DLD1 (cell line): ENCODE measurements around the gene HRH1.
"Not testable (repeated sequence)": the region's sequence is repeated elsewhere in the genome, so short reads cannot be mapped to it uniquely, and the experiment has no call there.

Experiments used
- in situ Hi-C: cut with HindIII; loops from 2 replicates; pipeline ENCODE4 v1.10.0; 2017; ENCODE audit warnings: low sequenced_read_pairs

HRH1 gene

GRCh38 chr3:11201251-11202019, 47.1 kb downstream of the HRH1 start:
- in situ Hi-C loops: no loop called here

- in situ Hi-C loops: no loop called here
These were observed 49.7 kb downstream of the HRH1 start for GRCh38 chr3:11203961-11204360.

DNA sequence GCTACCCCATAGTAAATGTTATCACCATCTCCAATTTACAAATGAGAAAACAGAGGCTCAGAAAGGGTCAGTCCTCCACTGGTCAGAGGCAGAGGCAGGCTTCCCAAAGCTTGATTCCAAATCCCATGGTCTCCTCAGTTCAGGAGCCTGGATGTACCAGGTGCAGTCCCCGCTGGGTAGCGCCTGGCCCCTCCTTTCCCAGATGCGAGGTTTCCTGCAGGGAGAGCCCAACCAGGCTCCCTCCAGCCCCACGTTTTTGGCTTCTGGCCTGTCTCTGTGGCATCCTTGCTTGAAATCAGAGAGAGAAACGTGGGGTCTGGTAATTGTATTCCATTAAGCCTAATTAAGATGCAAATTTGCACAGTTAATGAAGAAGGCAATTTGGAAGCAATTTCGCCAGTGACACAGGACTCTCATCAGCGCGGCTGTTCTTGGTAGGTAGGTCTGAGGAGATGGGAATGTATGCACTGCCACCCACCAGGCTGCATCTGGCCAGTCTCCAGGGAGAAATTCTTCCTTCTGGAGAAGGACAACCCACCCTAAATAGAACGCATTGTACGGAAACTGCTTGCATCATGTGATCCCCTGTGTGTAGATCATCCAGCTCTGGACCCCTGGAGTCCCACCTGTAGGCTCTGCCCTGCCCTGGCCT, 50.5 kb downstream of the HRH1 start:
- in situ Hi-C loops: no loop called here

DNA sequence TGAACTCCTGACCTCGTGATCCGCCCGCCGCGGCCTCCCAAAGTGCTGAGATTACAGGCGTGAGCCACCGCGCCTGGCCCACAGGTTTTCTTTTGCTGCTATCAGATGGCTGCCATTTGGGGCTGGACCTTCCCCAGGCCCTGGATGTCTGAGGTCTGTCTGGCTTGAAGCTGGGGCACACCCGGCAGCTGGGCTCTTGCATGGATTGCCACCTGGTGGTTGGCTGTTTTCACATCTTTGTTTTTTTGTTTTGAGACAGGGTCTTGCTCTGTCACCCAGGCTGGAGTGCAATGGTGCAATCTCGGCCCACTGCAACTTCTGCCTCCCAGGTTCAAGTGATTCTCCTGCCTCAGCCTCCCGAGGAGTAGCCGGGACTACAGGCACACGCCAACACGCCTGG, 51.6 kb downstream of the HRH1 start:
- in situ Hi-C loops: not testable (repeated sequence)

- in situ Hi-C loops: no loop called here
These were observed 52.0 kb downstream of the HRH1 start for GRCh38 chr3:11206316-11206715.

DNA sequence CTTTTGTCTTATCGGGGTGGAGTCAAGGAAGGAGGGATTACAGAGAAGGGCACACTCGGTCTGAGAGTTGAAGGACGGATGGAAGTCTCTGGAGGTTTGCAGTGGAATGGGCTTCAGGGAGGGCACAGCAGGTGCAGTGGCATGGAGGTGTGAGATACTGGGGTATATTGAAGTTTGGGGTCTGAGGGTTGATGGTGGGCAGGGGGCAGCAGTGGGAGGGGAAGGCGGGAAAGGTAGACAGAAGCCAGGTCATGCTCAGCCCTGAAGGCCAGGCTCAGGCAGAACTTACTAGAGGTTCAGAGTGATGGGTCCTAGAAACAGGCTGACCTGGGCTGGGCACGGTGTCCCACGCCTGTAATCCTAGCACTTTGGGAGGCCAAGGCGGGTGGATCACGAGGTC, 52.7 kb downstream of the HRH1 start:
- in situ Hi-C loops: no loop called here

DNA sequence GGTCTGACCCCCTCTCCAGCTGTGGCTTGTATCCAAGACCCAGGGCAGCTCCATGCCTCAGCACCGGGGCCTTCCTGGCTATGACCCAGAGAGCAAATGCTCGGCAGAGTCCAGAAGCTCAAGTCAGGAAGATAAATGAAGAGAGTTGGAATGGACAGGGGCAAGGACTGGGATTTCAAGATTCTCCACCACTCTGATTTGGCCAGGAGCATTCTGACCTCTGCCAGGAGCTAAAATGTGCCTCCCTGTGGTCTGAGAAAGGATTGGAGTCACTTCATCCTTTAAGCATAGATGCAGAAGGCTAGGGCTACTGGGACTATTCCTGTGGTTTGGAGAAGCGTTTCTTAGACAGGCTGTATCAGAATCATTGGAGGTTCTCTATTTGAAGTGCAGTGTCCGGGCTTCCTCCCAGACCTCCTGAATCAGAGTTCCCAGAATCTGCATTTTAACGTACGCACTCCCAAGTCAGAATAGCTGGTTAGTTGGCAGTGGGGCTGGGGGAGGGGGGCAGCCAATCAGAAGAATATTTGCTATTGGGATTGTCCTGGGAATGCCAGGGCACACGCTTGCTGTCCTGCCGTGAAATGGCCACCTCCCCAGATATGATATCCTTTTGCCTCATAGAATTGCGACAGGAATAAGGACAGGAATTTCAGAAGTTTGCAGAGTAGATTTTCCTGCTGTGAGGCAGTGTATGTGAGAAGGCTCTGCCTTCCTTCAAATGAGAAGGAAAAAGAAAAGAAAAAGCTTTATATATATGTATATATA, 57.4 kb downstream of the HRH1 start:
- in situ Hi-C loops: no loop called here

- in situ Hi-C loops: no loop called here
These were observed 58.0 kb downstream of the HRH1 start for GRCh38 chr3:11212299-11212608.

DNA sequence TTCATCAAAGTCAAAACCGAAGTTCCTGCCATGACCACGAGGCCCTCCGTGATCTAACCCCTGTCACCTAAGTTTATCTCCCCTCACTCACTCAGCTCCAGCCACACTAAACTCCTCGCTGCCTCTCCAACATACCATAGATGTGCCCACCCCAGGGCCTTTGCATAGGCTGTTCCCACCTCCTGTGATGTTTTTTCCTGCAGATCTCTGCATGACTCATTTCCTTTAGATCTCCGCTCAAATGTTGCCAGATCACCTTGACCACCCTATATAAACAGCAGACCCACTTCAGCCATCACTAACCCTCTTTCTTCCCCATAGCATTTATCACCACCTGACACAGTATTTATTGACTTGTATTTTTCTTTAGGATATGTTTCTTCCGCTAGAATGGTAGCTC, 58.5 kb downstream of the HRH1 start:
- in situ Hi-C loops: no loop called here

DNA sequence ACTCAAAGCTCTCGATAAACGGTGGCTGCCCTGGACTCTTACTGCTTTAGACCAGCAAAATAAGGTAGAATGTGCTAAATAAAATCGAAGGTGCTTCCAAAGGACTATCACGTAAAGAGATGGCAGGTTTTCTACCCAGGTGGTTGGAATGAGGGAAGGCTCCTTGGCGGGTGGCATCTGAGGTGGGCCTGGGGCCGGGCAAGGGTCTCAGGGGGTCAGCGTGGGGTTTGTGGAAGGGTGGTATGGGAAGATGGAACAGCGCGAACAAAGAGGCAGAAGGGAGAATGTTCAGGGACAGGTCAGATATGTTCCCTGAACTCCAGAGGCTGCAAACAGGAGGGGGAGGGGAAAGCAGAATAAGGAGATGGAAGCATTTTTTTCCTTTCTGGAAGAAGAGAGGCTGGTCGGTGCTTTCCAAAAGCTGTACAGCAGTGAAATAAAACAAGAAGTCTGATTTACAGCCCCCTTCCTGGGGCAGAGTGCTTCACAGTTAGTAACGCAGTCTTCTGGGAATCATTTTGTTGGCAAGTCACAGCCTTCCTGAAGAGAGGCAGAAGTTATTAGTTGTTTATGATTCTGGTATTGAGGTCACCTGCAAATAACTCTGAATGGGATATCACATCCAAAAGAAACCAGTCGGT, 59.6 kb downstream of the HRH1 start:
- in situ Hi-C loops: no loop called here

DNA sequence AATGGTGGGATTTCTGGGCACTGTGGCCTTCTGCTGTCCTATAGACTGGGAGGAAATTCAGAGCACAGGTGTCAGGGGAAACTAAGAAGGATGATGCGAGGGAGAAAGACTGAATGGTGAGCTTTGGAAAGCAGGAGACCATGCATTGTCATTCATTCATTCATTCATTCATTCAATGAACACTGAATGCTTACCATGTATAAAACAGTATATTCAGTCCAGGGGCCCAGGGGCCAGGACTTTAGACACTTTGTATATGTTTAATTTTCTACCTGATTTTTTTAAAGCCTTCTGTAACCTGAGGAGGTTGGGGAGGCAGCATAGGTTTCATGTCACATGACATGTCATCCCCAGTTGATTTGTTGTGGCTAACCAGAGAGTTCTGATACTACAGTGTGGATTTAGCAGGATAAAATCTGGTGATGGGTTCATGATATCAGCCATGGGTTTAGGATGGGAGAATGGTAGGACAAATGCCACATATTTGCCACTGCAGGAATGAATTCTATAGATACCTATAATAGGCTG, 60.2 kb downstream of the HRH1 start:
- in situ Hi-C loops: no loop called here

- in situ Hi-C loops: not testable (repeated sequence)
These were observed 63.1 kb downstream of the HRH1 start for GRCh38 chr3:11217370-11217769.

GRCh38 chr3:11220230-11220629, 65.9 kb downstream of the HRH1 start:
- in situ Hi-C loops: no loop called here

DNA sequence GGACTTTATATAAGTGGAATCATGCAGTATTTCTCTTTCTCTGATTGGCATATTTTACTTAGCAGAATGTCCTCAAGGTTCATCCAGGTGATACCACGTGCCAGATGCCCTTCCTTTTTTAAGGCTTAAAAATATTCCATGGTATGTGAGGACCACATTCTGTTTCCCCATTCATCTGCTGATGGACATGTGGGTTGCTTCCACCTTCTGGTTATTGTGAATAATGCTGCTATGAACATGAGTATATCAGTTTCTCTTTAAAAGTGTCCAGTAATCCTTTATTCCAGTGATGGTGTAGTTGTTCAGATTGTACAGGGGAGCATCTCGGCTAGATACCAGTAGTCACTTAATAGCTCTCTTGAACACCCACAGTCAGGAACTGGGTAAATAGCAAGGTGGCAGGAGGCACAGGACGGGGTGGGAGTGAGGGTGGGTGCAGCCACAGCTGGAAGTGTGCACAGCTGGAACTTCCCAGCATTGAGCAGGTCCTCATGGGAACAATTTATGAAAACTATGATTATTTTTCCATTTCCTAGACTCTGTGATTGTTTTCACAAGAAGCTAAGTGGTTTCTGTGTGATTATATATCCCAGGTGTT, 67.6 kb downstream of the HRH1 start:
- in situ Hi-C loops: no loop called here

- in situ Hi-C loops: no loop called here
These were observed 69.7 kb downstream of the HRH1 start for GRCh38 chr3:11224010-11224409.

GRCh38 chr3:11224870-11225229, 70.6 kb downstream of the HRH1 start:
- in situ Hi-C loops: no loop called here

DNA sequence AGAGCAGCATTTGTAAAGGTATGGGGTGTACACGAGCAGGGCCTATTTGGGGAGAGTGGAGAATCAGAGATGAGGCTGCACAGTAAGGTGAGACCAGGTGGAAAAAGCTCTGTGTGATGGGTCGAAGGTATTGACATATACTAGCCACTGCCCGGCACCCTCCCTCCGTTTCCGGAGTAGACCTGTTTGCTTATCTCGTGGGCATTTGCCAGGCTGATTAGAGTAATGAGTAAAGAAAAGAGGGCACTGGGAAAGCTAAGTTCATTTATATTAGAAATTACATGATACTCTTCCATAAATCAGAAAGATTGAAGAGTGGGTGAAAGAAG, 71.7 kb downstream of the HRH1 start:
- in situ Hi-C loops: no loop called here

- in situ Hi-C loops: no loop called here
These were observed 73.7 kb downstream of the HRH1 start for GRCh38 chr3:11228041-11228440.

GRCh38 chr3:11230125-11230524, 75.8 kb downstream of the HRH1 start:
- in situ Hi-C loops: no loop called here

GRCh38 chr3:11230832-11231231, 76.5 kb downstream of the HRH1 start:
- in situ Hi-C loops: no loop called here

DNA sequence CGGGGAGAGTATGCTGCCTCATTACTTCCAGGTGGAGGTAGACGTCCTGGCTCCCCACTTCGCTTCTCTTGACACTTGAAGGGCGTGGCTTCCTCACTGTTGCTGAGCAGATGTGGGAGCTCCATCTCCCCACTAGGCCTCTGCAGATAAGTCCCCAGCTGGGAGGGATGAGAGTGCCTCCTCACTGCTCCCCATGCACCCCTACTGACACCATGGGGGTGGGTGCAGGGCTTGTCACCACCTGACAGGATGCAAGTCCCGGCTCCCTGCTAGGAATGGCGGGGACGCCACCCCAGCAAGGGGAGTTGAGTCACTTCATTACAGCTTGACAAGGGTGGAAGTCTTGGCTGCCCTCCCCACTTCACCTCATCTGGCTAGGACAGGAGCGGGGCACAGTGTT, 81.1 kb downstream of the HRH1 start:
- in situ Hi-C loops: no loop called here
